Measurements from ENCODE around the gene ECHDC3. TPM values are rescaled to one million over a fixed set of nuclear protein-coding genes. Genes with fewer than 3 reads are reported as not detected.
A peak's percentile ranks its signal among the peaks of the same experiment; 100 is the strongest.

ECHDC3 gene
- total and polyA plus RNA-seq, 2 of the 13 experiments (the other 11 are each of a cell fraction or from before 2014, with no cell fraction given): not detected

DNA sequence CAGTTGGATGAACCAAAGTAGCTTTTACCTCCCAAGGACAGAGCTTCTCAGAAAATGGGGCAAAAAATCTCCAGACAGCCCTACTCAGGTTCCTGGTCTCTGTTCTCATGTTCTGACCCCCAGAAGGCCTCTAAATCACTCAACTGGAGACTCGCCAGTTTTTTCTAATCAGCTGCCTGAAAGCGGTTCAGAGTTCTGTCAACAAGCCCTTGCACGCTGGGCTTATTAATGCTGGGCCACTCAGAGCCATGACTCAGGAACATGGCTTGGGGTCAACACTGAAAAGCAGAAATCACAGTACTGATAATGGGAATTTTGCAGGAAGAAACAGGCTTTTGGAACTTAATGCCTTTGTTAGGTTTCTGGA, 15.3 kb downstream of the ECHDC3 start (continued):
- TF ChIP-seq ZBTB40 (IDR thresholded peaks at IDR 0.05) (no peak), ZBTB40 (CRISPR knock-in tag; IDR thresholded peaks at IDR 0.05) (no peak), SAFB2 (CRISPR knock-in tag; IDR thresholded peaks at IDR 0.05; ENCODE audit: borderline replicate concordance, low read depth) (no peak), ZNF256 (CRISPR knock-in tag; conservative IDR thresholded peaks at IDR 0.05) (no peak), ZNF282 (IDR thresholded peaks at IDR 0.05; ENCODE audit: partially characterized antibody) (no peak), JUND (CRISPR knock-in tag; IDR thresholded peaks at IDR 0.05) (no peak), ZNF441 (CRISPR knock-in tag; IDR thresholded peaks at IDR 0.05; ENCODE audit: borderline replicate concordance) (peak; percentile 49; the same call in 1 of the 2 replicates), PAF1 (CRISPR knock-in tag; IDR thresholded peaks at IDR 0.05) (no peak), PHF20 (CRISPR knock-in tag; IDR thresholded peaks at IDR 0.05) (0 out of 2 replicates have a peak, but pooled peaks have one; percentile 23), TRIM22 (IDR thresholded peaks at IDR 0.05) (no peak), TRIM24 (CRISPR knock-in tag; IDR thresholded peaks at IDR 0.05) (no peak), RELA (CRISPR knock-in tag; IDR thresholded peaks at IDR 0.05) (no peak), EEA1 (CRISPR knock-in tag; IDR thresholded peaks at IDR 0.05; ENCODE audit: borderline replicate concordance) (no peak), ZNF101 (CRISPR knock-in tag; IDR thresholded peaks at IDR 0.05; ENCODE audit: borderline replicate concordance, low read depth) (no peak)
- TF ChIP-seq, protein P1, sequence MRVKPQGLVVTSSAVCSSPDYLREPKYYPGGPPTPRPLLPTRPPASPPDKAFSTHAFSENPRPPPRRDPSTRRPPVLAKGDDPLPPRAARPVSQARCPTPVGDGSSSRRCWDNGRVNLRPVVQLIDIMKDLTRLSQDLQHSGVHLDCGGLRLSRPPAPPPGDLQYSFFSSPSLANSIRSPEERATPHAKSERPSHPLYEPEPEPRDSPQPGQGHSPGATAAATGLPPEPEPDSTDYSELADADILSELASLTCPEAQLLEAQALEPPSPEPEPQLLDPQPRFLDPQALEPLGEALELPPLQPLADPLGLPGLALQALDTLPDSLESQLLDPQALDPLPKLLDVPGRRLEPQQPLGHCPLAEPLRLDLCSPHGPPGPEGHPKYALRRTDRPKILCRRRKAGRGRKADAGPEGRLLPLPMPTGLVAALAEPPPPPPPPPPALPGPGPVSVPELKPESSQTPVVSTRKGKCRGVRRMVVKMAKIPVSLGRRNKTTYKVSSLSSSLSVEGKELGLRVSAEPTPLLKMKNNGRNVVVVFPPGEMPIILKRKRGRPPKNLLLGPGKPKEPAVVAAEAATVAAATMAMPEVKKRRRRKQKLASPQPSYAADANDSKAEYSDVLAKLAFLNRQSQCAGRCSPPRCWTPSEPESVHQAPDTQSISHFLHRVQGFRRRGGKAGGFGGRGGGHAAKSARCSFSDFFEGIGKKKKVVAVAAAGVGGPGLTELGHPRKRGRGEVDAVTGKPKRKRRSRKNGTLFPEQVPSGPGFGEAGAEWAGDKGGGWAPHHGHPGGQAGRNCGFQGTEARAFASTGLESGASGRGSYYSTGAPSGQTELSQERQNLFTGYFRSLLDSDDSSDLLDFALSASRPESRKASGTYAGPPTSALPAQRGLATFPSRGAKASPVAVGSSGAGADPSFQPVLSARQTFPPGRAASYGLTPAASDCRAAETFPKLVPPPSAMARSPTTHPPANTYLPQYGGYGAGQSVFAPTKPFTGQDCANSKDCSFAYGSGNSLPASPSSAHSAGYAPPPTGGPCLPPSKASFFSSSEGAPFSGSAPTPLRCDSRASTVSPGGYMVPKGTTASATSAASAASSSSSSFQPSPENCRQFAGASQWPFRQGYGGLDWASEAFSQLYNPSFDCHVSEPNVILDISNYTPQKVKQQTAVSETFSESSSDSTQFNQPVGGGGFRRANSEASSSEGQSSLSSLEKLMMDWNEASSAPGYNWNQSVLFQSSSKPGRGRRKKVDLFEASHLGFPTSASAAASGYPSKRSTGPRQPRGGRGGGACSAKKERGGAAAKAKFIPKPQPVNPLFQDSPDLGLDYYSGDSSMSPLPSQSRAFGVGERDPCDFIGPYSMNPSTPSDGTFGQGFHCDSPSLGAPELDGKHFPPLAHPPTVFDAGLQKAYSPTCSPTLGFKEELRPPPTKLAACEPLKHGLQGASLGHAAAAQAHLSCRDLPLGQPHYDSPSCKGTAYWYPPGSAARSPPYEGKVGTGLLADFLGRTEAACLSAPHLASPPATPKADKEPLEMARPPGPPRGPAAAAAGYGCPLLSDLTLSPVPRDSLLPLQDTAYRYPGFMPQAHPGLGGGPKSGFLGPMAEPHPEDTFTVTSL (CRISPR knock-in tag; IDR thresholded peaks at IDR 0.05; ENCODE audit: borderline replicate concordance): peak; percentile 73; the same call in 1 of the 2 replicates

Data from HepG2 (cell line).